ENCODE results near the gene RNLS. TPM values are rescaled to one million over a fixed set of nuclear protein-coding genes. Genes with fewer than 3 reads are reported as not detected.

The RNLS gene
- total and polyA plus RNA-seq, 4 experiments from 2014 or later: 1.7 to 5.8 (median 2.7) TPM

DNA sequence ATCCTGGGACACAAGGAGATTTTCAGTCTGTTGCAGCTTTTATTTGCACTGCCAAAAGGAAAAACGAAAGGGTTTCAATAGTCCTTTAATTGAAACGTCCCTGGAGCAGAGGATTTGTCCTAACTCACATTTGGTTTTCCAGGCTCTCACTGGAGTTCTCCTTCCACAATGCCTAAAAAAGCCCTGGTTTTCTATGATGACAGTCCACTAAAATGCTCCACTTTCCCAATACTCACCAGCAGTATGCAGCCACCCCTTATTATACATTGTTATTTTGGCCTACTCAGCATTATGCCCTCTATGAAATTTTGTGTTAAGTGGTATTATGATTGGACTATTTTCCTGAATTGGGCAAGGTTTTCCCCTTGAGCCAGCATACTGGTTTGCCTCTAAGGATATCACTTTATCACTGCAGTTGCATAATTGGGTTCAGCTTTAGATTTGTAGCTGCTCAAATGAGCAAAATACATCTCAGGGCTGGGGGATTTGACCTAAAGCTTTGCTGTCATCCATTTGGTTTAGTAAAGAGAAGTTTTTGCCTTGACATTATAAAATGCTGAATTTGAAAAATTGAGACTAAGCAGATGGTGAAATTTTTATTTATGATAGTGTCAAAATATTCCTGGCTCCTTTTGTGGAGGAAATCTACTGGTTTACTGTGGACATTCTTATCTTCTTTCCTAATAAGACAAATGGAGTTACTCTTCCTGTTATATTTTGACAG, 239.2 kb downstream of the RNLS start:
- H3K4me1 Mint-ChIP-seq: peaks cover 0 to 8% (median 0%) of the 10 kb centered on the region in 4 donors
- POLR2A ChIA-PET (ENCODE audit: partially characterized antibody): no interaction called here
- intact Hi-C loops (cut with micrococcal nuclease): no loop called here
- no peak overlapping the region for H3K27ac Mint-ChIP-seq
- Histone ChIP-seq H3K4me1 (ENCODE audit: insufficient read depth, low read length) (no peaks in the 10 kb centered on the region), H3K27me3 (ENCODE audit: insufficient read depth, low read length) (no peaks in the 10 kb centered on the region), H3K4me3 (ENCODE audit: low read length in 2 of 2) (no peak overlapping the region), H3K27ac (ENCODE audit: low read depth, low read length) (no peak overlapping the region), H3K36me3 (ENCODE audit: insufficient read depth, low read length) (no peaks in the 10 kb centered on the region), H3K9me3 (ENCODE audit: control insufficient read depth in 1 of 2, low read length in 2 of 2) (no peaks in the 10 kb centered on the region)
- H3K9me3 Mint-ChIP-seq: peaks cover 0 to 3% (median 0%) of the 10 kb centered on the region in 8 donors
- H3K4me3 Mint-ChIP-seq: no peak overlapping the region
- no peaks in the 10 kb centered on the region for H3K36me3 Mint-ChIP-seq
- H3K27me3 Mint-ChIP-seq: no peaks in the 10 kb centered on the region
- no peak for DNase-seq
- CTCF ChIA-PET (ENCODE audit: partially characterized antibody): interaction anchor here (1.1 kb wide), 1 partner anchor 46 kb away, joined by 3 read pairs; no protein-coding TSS in a partner anchor

DNA sequence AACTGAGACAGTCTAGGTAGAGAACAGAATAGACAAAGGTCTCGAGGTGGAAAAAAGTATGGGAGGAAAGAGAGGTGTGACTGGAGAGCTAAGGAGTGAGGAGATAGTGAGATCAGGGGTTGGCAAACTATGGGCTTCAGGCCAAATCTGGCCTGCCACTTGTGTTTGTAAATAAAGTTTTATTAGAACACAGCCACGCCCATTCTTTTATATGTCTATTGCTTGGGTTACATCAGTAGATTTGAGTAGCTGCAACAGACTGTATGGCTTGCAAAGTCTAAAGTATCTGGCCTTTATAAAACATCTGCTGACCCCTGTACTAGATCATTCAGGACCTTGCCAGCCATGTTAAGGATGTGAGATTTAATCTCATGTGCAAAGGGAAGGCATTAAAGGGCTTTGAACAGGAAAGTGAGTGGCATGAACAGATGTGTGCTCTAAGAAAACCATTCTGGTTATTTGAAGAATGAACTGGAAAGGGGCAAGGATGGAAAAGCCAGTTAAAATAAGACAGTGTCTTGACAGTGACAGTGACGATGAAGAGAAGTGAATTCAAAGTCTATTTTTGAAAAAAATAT, 240.3 kb downstream of the RNLS start:
- DNase-seq: no peak
- intact Hi-C loops (cut with micrococcal nuclease): no loop called here
- Histone ChIP-seq H3K27ac (ENCODE audit: low read depth, low read length) (no peak overlapping the region), H3K36me3 (ENCODE audit: insufficient read depth, low read length) (no peaks in the 10 kb centered on the region), H3K4me3 (ENCODE audit: low read length in 2 of 2) (no peak overlapping the region), H3K4me1 (ENCODE audit: insufficient read depth, low read length) (no peaks in the 10 kb centered on the region), H3K27me3 (ENCODE audit: insufficient read depth, low read length) (no peaks in the 10 kb centered on the region), H3K9me3 (ENCODE audit: control insufficient read depth in 1 of 2, low read length in 2 of 2) (no peaks in the 10 kb centered on the region)
- no peaks in the 10 kb centered on the region for H3K27me3 Mint-ChIP-seq
- no peak overlapping the region for H3K27ac Mint-ChIP-seq
- no peak overlapping the region for H3K4me3 Mint-ChIP-seq
- ChIA-PET POLR2A (ENCODE audit: partially characterized antibody) (no interaction called here), CTCF (ENCODE audit: partially characterized antibody) (interaction anchor here (1.1 kb wide), 1 partner anchor 47 kb away, joined by 3 read pairs; no protein-coding TSS in a partner anchor)
- peaks cover 0 to 8% (median 0%) of the 10 kb centered on the region in 4 donors for H3K4me1 Mint-ChIP-seq
- no peaks in the 10 kb centered on the region for H3K36me3 Mint-ChIP-seq
- H3K9me3 Mint-ChIP-seq: peaks cover 0 to 3% (median 0%) of the 10 kb centered on the region in 8 donors

DNA sequence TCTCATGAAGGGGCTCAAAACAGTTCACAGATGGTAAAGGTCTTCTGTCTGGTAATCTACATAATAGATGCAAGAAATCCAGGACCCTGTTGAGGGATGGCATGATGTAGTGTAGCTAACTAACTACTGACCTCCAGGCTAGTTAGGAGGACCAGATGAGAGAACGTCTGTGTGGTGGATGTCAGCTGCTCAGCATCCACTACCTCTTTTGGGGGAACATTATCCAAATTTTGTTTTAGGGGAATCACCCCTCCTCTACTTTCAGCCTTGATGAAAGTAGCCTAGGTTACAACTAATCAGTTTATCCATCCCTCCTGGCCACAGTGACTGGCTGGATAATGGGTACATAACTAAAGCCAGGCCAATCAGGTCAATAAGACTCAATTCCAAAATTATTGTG, 246.0 kb downstream of the RNLS start:
- peaks cover 4 to 9% (median 7%) of the 10 kb centered on the region in 4 donors for H3K4me1 Mint-ChIP-seq
- Histone ChIP-seq H3K27ac (ENCODE audit: low read depth, low read length) (no peak overlapping the region), H3K4me1 (ENCODE audit: insufficient read depth, low read length) (no peaks in the 10 kb centered on the region), H3K27me3 (ENCODE audit: insufficient read depth, low read length) (no peaks in the 10 kb centered on the region), H3K9me3 (ENCODE audit: control insufficient read depth in 1 of 2, low read length in 2 of 2) (no peaks in the 10 kb centered on the region), H3K4me3 (ENCODE audit: low read length in 2 of 2) (no peak overlapping the region), H3K36me3 (ENCODE audit: insufficient read depth, low read length) (no peaks in the 10 kb centered on the region)
- intact Hi-C loops (cut with micrococcal nuclease): no loop called here
- H3K27ac Mint-ChIP-seq: no peak overlapping the region
- peaks cover 0 to 2% (median 0%) of the 10 kb centered on the region in 8 donors for H3K9me3 Mint-ChIP-seq
- H3K4me3 Mint-ChIP-seq: no peak overlapping the region
- no peak for DNase-seq
- H3K36me3 Mint-ChIP-seq: no peaks in the 10 kb centered on the region
- no peaks in the 10 kb centered on the region for H3K27me3 Mint-ChIP-seq
- ChIA-PET CTCF (ENCODE audit: partially characterized antibody) (no interaction called here), POLR2A (ENCODE audit: partially characterized antibody) (no interaction called here)

DNA sequence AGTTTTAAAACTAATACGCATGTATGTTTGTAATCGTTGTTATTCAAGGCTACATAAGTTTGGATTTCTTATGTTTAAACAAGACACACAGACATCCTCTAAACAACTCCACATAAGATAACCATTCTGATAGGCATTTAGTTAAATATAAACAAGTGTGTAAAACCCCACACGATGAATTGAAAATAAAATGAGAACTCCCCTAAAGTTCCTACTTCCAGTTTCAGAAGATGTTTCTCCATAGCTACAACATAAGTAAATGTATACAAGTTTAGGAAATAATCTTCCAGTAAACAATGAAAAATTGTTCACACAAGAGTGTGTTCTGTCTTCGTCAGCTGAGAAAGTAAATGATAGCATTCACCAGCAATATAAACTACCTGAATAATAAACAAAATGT, 246.8 kb downstream of the RNLS start:
- ChIA-PET POLR2A (ENCODE audit: partially characterized antibody) (no interaction called here), CTCF (ENCODE audit: partially characterized antibody) (no interaction called here)
- Mint-ChIP-seq H3K27me3 (no peaks in the 10 kb centered on the region), H3K27ac (peak overlapping the region in 1 of 7 donors; percentile 5), H3K36me3 (no peaks in the 10 kb centered on the region), H3K4me3 (no peak overlapping the region), H3K9me3 (peaks cover 0 to 2% (median 0%) of the 10 kb centered on the region in 8 donors), H3K4me1 (peaks cover 4 to 16% (median 7%) of the 10 kb centered on the region in 4 donors)
- no peaks in the 10 kb centered on the region for H3K4me1 ChIP-seq (ENCODE audit: insufficient read depth, low read length)
- no peaks in the 10 kb centered on the region for H3K36me3 ChIP-seq (ENCODE audit: insufficient read depth, low read length)
- no peaks in the 10 kb centered on the region for H3K27me3 ChIP-seq (ENCODE audit: insufficient read depth, low read length)
- H3K4me3 ChIP-seq (ENCODE audit: low read length in 2 of 2): no peak overlapping the region
- intact Hi-C loops (cut with micrococcal nuclease): no loop called here
- DNase-seq: no peak
- H3K9me3 ChIP-seq (ENCODE audit: control insufficient read depth in 1 of 2, low read length in 2 of 2): no peaks in the 10 kb centered on the region
- no peak overlapping the region for H3K27ac ChIP-seq (ENCODE audit: low read depth, low read length)

DNA sequence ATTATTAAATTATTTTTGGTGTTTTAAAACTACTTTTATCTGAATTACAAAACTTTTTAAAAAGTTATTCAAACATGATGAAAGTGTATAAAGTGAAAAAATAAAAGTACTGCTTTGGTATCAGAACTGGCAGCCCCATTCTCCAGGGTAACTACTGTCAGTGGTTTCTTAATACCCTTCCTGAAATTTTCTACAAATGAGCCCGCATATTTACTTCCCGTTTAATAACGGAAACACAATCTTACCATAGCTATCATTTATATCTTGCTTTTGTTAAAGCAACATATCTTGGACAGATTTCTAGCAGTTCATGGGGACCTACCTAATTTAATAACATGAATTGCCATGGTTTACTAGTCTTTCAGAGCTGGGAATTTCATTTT, 249.9 kb downstream of the RNLS start:
- H3K4me3 ChIP-seq (ENCODE audit: low read length in 2 of 2): no peak overlapping the region
- H3K27me3 Mint-ChIP-seq: no peaks in the 10 kb centered on the region
- no peaks in the 10 kb centered on the region for H3K9me3 Mint-ChIP-seq
- no peaks in the 10 kb centered on the region for H3K4me1 ChIP-seq (ENCODE audit: insufficient read depth, low read length)
- H3K27ac Mint-ChIP-seq: no peak overlapping the region
- POLR2A ChIA-PET (ENCODE audit: partially characterized antibody): no interaction called here
- H3K36me3 ChIP-seq (ENCODE audit: insufficient read depth, low read length): no peaks in the 10 kb centered on the region
- CTCF ChIA-PET (ENCODE audit: partially characterized antibody): no interaction called here
- no peak for DNase-seq
- H3K36me3 Mint-ChIP-seq: no peaks in the 10 kb centered on the region
- H3K4me1 Mint-ChIP-seq: peaks cover 4 to 16% (median 7%) of the 10 kb centered on the region in 4 donors
- H3K9me3 ChIP-seq (ENCODE audit: control insufficient read depth in 1 of 2, low read length in 2 of 2): no peaks in the 10 kb centered on the region
- H3K27ac ChIP-seq (ENCODE audit: low read depth, low read length): no peak overlapping the region
- intact Hi-C loops (cut with micrococcal nuclease): no loop called here
- no peaks in the 10 kb centered on the region for H3K27me3 ChIP-seq (ENCODE audit: insufficient read depth, low read length)
- no peak overlapping the region for H3K4me3 Mint-ChIP-seq

DNA sequence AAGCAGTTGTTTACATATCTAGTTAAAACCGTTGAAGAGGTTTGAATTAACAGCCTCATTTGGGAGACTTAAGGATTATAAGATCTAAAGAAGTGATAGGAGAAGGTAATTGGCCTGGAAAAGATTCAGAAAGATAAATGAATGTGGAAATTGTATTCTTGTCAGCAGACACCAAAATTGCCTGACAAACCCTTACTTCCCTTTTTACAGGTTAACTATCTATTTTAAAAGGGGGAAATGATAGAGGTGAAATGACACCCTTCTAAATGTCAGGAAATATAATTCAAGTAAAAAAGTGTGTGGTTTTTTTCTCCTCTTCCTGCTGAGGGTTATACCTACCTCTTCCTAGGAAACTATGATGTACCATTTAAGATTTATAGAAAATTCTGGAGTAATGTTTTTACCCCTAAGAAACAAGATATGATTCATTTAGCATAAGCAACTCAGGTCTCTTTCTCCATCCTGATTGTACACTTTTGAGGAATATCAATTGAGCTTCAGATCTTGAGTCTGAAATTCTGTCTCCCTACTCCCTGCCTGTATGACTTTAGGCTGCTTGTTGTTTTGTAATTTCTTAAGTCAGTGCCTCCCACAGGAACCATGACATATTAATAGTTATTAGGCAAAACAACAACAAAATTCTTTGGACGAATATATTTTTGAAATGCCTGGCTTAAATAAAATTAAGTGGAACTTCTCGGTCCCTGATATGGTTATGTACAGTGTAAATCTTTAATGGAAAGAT, 250.4 kb downstream of the RNLS start:
- no peak overlapping the region for H3K27ac ChIP-seq (ENCODE audit: low read depth, low read length)
- H3K4me1 Mint-ChIP-seq: peaks cover 4 to 16% (median 7%) of the 10 kb centered on the region in 4 donors
- CTCF ChIA-PET (ENCODE audit: partially characterized antibody): no interaction called here

DNA sequence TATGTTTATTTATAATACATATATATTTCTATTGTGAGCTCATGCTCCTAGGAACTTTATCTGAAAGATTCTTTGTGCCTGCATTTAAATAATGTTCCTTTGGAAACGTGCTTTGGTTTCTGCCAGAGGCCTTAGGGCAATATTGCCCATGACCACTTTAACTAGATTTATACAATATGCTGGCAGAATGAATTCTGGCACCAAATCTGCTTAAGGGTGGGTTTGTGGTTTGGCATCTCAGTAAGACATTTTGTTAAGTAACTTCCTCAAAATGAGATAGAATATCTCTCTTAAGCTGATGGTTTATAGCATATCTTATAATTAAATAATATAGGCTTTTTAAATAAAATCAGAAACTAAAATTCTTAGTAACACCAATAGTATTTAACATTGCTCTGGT, 252.9 kb downstream of the RNLS start:
- CTCF ChIA-PET (ENCODE audit: partially characterized antibody): no interaction called here
- H3K36me3 ChIP-seq (ENCODE audit: insufficient read depth, low read length): no peaks in the 10 kb centered on the region
- H3K27ac Mint-ChIP-seq: no peak overlapping the region
- no peaks in the 10 kb centered on the region for H3K27me3 Mint-ChIP-seq
- no peaks in the 10 kb centered on the region for H3K27me3 ChIP-seq (ENCODE audit: insufficient read depth, low read length)
- no peak overlapping the region for H3K27ac ChIP-seq (ENCODE audit: low read depth, low read length)
- POLR2A ChIA-PET (ENCODE audit: partially characterized antibody): no interaction called here
- peaks cover 0 to 3% (median 0%) of the 10 kb centered on the region in 8 donors for H3K9me3 Mint-ChIP-seq
- intact Hi-C loops (cut with micrococcal nuclease): no loop called here
- H3K36me3 Mint-ChIP-seq: peaks cover 0 to 4% of the 10 kb centered on the region in 2 donors
- no peak overlapping the region for H3K4me3 ChIP-seq (ENCODE audit: low read length in 2 of 2)
- no peaks in the 10 kb centered on the region for H3K4me1 ChIP-seq (ENCODE audit: insufficient read depth, low read length)
- H3K4me3 Mint-ChIP-seq: no peak overlapping the region
- no peaks in the 10 kb centered on the region for H3K9me3 ChIP-seq (ENCODE audit: control insufficient read depth in 1 of 2, low read length in 2 of 2)
- H3K4me1 Mint-ChIP-seq: peaks cover 4 to 16% (median 10%) of the 10 kb centered on the region in 4 donors
- no peak for DNase-seq

More for the DNA sequence above, 250.4 kb downstream of the RNLS start:
- Histone ChIP-seq H3K4me1 (ENCODE audit: insufficient read depth, low read length) (no peaks in the 10 kb centered on the region), H3K36me3 (ENCODE audit: insufficient read depth, low read length) (no peaks in the 10 kb centered on the region), H3K27me3 (ENCODE audit: insufficient read depth, low read length) (no peaks in the 10 kb centered on the region), H3K9me3 (ENCODE audit: control insufficient read depth in 1 of 2, low read length in 2 of 2) (no peaks in the 10 kb centered on the region), H3K4me3 (ENCODE audit: low read length in 2 of 2) (no peak overlapping the region)
- Mint-ChIP-seq H3K27me3 (no peaks in the 10 kb centered on the region), H3K36me3 (no peaks in the 10 kb centered on the region), H3K4me3 (no peak overlapping the region), H3K27ac (peak overlapping the region in 1 of 7 donors; percentile 83), H3K9me3 (no peaks in the 10 kb centered on the region)
- POLR2A ChIA-PET (ENCODE audit: partially characterized antibody): no interaction called here
- intact Hi-C loops (cut with micrococcal nuclease): no loop called here
- no peak for DNase-seq

Data from CD4-positive, alpha-beta memory T cell (primary cell).